HCT116 (cell line): Measurements from ENCODE around the gene MAP3K5. TPM values are rescaled to one million over a fixed set of nuclear protein-coding genes. Genes with fewer than 3 reads are reported as not detected.
A peak's percentile ranks its signal among the peaks of the same experiment; 100 is the strongest.

Experiments used
- ATAC-seq: fragments of 200-7000 bp; cut with Tn5 transposase; 2 replicates; pipeline ENCODE4 v1.9.1; 2020; ENCODE audit warnings: mild to moderate bottlenecking, moderate library complexity
- BruUV-seq: library from RNA; stranded (reverse); fragments of 400-500 nt; replicated peaks from 2 replicates; lab custom pipeline; 2021; lab: Mats Ljungman, UMichigan
- CTCF ChIA-PET: fragments of 300-600 bp; sonication (Branson Sonifier 250); formaldehyde crosslinking; loops from one replicate; lab custom pipeline; 2021; ENCODE audit warnings: antibody characterized with exemption; lab: Charles Lee
- POLR2A ChIA-PET: fragments of 300-600, 350-600 bp; sonication (Branson Sonifier 250); formaldehyde crosslinking; loops from one replicate; lab custom pipeline; 2021; ENCODE audit warnings: antibody characterized with exemption; lab: Charles Lee
- RAD21 ChIA-PET, 2 experiments: fragments of 300-600 bp; sonication (Branson Sonifier 250); formaldehyde crosslinking; loops; one replicate each; lab custom pipeline; 2023; ENCODE audit warnings: low total read pairs in 2 of 2; ENCODE audit not compliant: uncharacterized antibody in 2 of 2, unreplicated experiment in 2 of 2, low non-redundant PET in 1 of 2; lab: Charles Lee
- DNase-seq: peaks from one replicate; pipeline ENCODE4 v3.0.0-alpha.2; 2010; ENCODE audit warnings: low read depth, low spot score
- H2AFZ ChIP-seq: fragments of 200-600 bp; shearing (Covaris generic), sonication (generic); 2 replicates; pipeline ENCODE4 v1.6.1; 2017; ENCODE audit warnings: low read depth, mixed run types, mixed read lengths, antibody characterized with exemption, low read length; ENCODE audit not compliant: poor library complexity, severe bottlenecking
- H3K27ac ChIP-seq: 2 replicates; pipeline ENCODE4 v1.5.1; 2012; ENCODE audit warnings: low read depth, low read length
- H3K27me3 ChIP-seq: fragments of 200-600 bp; sonication (generic); 2 replicates; pipeline ENCODE4 v1.6.1; 2016; ENCODE audit warnings: mixed run types, low read length, mixed read lengths; ENCODE audit not compliant: insufficient read depth
- H3K36me3 ChIP-seq, 2 experiments: fragments of 200-500 bp in 1 of 2; fragments of 200-600 bp in 1 of 2; sonication (Bioruptor generic) in 1 of 2; sonication (generic) in 1 of 2; 2 replicates each; pipeline versions ENCODE4 v1.5.1 to v1.6.1; 2014 to 2016; ENCODE audit warnings: low read length in 2 of 2, inconsistent platforms in 1 of 2, mixed read lengths in 1 of 2, mixed run types in 1 of 2; ENCODE audit not compliant: insufficient read depth in 2 of 2, control insufficient read depth in 1 of 2
- H3K4me1 ChIP-seq, 2 experiments: fragments of 200-600 bp in 1 of 2; sonication (generic) in 1 of 2; 2 replicates each; pipeline versions ENCODE4 v1.5.1 to v1.6.1; 2012 to 2017; ENCODE audit warnings: low read length in 2 of 2, inconsistent platforms in 1 of 2, mild to moderate bottlenecking in 1 of 2, mixed read lengths in 1 of 2, mixed run types in 1 of 2, moderate library complexity in 1 of 2; ENCODE audit not compliant: insufficient read depth in 2 of 2, control insufficient read depth in 1 of 2
- H3K4me2 ChIP-seq: fragments of 200-600 bp; sonication (generic); 2 replicates; pipeline ENCODE4 v1.6.1; 2017; ENCODE audit warnings: mixed run types, low read length, mixed read lengths
- H3K4me3 ChIP-seq, 2 experiments: fragments of 200-600 bp in 1 of 2; sonication (generic) in 1 of 2; replicated peaks in 1 of 2; 2 replicates each; pipeline ENCODE4 v1.5.1; 2011 to 2016; ENCODE audit warnings: low read length in 2 of 2, control low read depth in 1 of 2, low read depth in 1 of 2, mild to moderate bottlenecking in 1 of 2, mixed read lengths in 1 of 2, mixed run types in 1 of 2
- H3K79me2 ChIP-seq: fragments of 200-600 bp; sonication (generic); 2 replicates; pipeline ENCODE4 v1.6.1; 2017; ENCODE audit warnings: mild to moderate bottlenecking, mixed run types, low read length, moderate library complexity, mixed read lengths; ENCODE audit not compliant: insufficient read depth
- H3K9ac ChIP-seq: fragments of 200-600 bp; sonication (generic); 2 replicates; pipeline ENCODE4 v1.6.1; 2016; ENCODE audit warnings: low read length, mixed read lengths
- H3K9me2 ChIP-seq: fragments of 200-600 bp; sonication (generic), shearing (Covaris generic); 2 replicates; pipeline ENCODE4 v1.6.1; 2017; ENCODE audit warnings: mixed run types, mild to moderate bottlenecking, moderate library complexity; ENCODE audit not compliant: insufficient read depth
- H3K9me3 ChIP-seq, 2 experiments: fragments of 200-500 bp in 1 of 2; fragments of 200-600 bp in 1 of 2; sonication (Bioruptor generic) in 1 of 2; sonication (generic) in 1 of 2; 2 replicates each; pipeline ENCODE4 v1.6.1; 2014 to 2017; ENCODE audit warnings: low read length in 2 of 2, mixed read lengths in 2 of 2, inconsistent platforms in 1 of 2, low read depth in 1 of 2, mild to moderate bottlenecking in 1 of 2, mixed run types in 1 of 2, moderate library complexity in 1 of 2; ENCODE audit not compliant: control insufficient read depth in 1 of 2, insufficient read depth in 1 of 2
- H4K20me1 ChIP-seq: fragments of 200-600 bp; sonication (generic), shearing (Covaris generic); 2 replicates; pipeline ENCODE4 v1.6.1; 2017; ENCODE audit warnings: mixed run types, mild to moderate bottlenecking, moderate library complexity; ENCODE audit not compliant: insufficient read depth
- CEBPB ChIP-seq: IDR thresholded peaks from 2 replicates; pipeline ENCODE4 v1.6.1; 2012; ENCODE audit warnings: low read depth
- EGR1 ChIP-seq: IDR thresholded peaks from 2 replicates; pipeline ENCODE4 v1.6.1; 2012; ENCODE audit warnings: low read depth
- ELF1 ChIP-seq: IDR thresholded peaks from 2 replicates; pipeline ENCODE4 v1.6.1; 2012; ENCODE audit warnings: low read depth, borderline replicate concordance
- EZH2 ChIP-seq: fragments of 200-600 bp; sonication (generic); IDR thresholded peaks from 2 replicates; pipeline ENCODE4 v1.6.1; 2017; ENCODE audit warnings: antibody characterized with exemption, mixed run types
- EZH2phosphoT487 ChIP-seq: fragments of 200-600 bp; IDR thresholded peaks from 2 replicates; pipeline ENCODE4 v1.6.1; 2018; ENCODE audit warnings: antibody characterized with exemption, borderline replicate concordance
- FOSL1 ChIP-seq: IDR thresholded peaks from 2 replicates; pipeline ENCODE4 v1.6.1; 2012; ENCODE audit warnings: low read depth
- JUND ChIP-seq: IDR thresholded peaks from 2 replicates; pipeline ENCODE4 v1.6.1; 2012
- POLR2A ChIP-seq: IDR thresholded peaks from 2 replicates; pipeline ENCODE4 v1.7.0; 2011; ENCODE audit warnings: borderline replicate concordance; ENCODE audit not compliant: insufficient read depth, insufficient read length; ENCODE audit errors: extremely low read depth
- SIN3A ChIP-seq: IDR thresholded peaks from 2 replicates; pipeline ENCODE4 v1.6.1; 2012; ENCODE audit warnings: low read depth
- SP1 ChIP-seq: IDR thresholded peaks from 2 replicates; pipeline ENCODE4 v1.6.1; 2012; ENCODE audit warnings: low read depth
- YY1 ChIP-seq: IDR thresholded peaks from 2 replicates; pipeline ENCODE4 v1.6.1; 2011; ENCODE audit warnings: low read length, low read depth, moderate library complexity, mild to moderate bottlenecking; ENCODE audit not compliant: insufficient replicate concordance; ENCODE audit errors: extremely low read depth
- intact Hi-C: fragments of 100-400 bp; cut with micrococcal nuclease; formaldehyde crosslinking; loops from 2 replicates; pipeline ENCODE4 v1.10.0; 2022
- total RNA-seq: library from RNA; stranded (reverse); gene quantifications from one replicate; pipeline ENCODE4 v1.2.1, GENCODE V29; 2021; ENCODE audit not compliant: unreplicated experiment
- TF ChIP-seq, protein P1 (sequence below): IDR thresholded peaks from 2 replicates; pipeline ENCODE4 v1.6.1; 2012
- TF ChIP-seq, protein P2 (sequence below): IDR thresholded peaks from 2 replicates; pipeline ENCODE4 v1.6.1; 2012; ENCODE audit warnings: low read depth
- TF ChIP-seq, protein P3 (sequence below), 3 experiments: fragments of 200-600 bp in 1 of 3; sonication (generic) in 1 of 3; IDR thresholded peaks in 2 of 3; conservative IDR thresholded peaks in 1 of 3; 2 replicates each; pipeline ENCODE4 v1.5.1; 2012 to 2017; ENCODE audit warnings: low read depth in 2 of 3, low read length in 2 of 3, antibody characterized with exemption in 1 of 3, borderline replicate concordance in 1 of 3, control low read depth in 1 of 3, mild to moderate bottlenecking in 1 of 3, mixed read lengths in 1 of 3, mixed run types in 1 of 3, moderate library complexity in 1 of 3; ENCODE audit not compliant: insufficient read depth in 1 of 3

MAP3K5 gene
- total RNA-seq, 1 experiment from 2014 or later = 11.8 TPM

DNA sequence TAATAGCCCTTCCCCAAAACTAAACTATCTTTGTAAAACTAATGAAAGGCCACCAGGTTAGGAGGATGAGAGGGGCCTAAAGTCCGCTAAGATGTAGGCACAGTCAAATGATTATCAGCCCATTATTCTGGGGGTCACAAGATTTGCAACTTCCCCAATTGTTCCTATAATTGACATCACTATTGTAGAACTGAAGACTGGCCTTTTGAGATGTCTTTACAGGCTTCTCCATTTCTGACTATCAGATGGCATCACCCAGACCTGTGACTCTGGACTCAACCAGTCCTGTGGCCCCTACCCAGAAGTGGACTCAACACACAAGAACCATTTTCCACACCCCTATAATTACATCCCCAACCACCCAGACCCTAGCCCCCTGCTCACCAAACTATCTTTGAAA is 180.5 kb downstream of the MAP3K5 start:
- ChIA-PET RAD21 (no interaction called here), POLR2A (no interaction called here), CTCF (interaction anchor here (0.8 to 2.1 kb wide), 3 partner anchors 33 to 211 kb away, joined by 3 to 10 read pairs (median 5); partner anchors contain the start of genes MAP3K5 and PEX7)
- TF ChIP-seq CEBPB (no peak), EZH2phosphoT487 (no peak), JUND (no peak), FOSL1 (no peak), EGR1 (no peak), POLR2A (no peak), SIN3A (no peak), EZH2 (no peak)
- TF ChIP-seq, protein P1, sequence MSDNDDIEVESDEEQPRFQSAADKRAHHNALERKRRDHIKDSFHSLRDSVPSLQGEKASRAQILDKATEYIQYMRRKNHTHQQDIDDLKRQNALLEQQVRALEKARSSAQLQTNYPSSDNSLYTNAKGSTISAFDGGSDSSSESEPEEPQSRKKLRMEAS = no peak
- intact Hi-C loops = no loop called here
- H3K9me3 ChIP-seq = no peaks in the 10 kb centered on the region
- DNase-seq (no peak), ATAC-seq (no peak)
- H3K27ac ChIP-seq = peak overlapping the region; percentile 83
- no TSS peak for BruUV-seq
- no peak overlapping the region for H3K9ac ChIP-seq
- 0 out of 4 replicates have a peak, but pooled peaks cover 0 to 4% of the 10 kb centered on the region in 2 experiments for H3K36me3 ChIP-seq
- no peaks in the 10 kb centered on the region for H3K79me2 ChIP-seq
- no peaks in the 10 kb centered on the region for H3K9me2 ChIP-seq
- H3K4me1 ChIP-seq = peaks cover 54 to 56% of the 10 kb centered on the region in 2 experiments
- H3K4me2 ChIP-seq = peak overlapping the region; percentile 70
- H3K4me3 ChIP-seq = no peak overlapping the region
- H4K20me1 ChIP-seq = no peaks in the 10 kb centered on the region
- H2AFZ ChIP-seq = no peak overlapping the region
- H3K27me3 ChIP-seq = no peaks in the 10 kb centered on the region

DNA sequence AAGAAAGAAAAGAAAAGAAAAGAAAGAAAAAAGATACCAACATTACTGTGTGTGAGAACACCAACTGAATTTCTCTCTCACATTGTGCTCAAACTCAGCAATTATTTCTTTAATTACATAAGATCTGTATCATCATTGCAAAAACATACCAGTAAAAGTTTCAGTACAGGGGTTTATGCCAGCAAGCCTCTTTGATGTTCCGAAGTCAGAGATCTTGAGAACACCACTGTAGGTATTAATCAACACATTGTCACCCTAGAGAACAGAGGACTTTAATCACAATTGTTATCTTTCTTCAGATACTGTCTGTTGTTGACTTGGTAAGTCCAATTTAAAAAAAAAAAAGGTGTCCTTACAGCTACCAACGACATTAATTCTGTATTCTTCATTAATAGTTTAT is 181.1 kb downstream of the MAP3K5 start:
- Histone ChIP-seq H3K9me2 (no peaks in the 10 kb centered on the region), H3K4me2 (peak overlapping the region; percentile 70), H3K36me3 (0 out of 4 replicates have a peak, but pooled peaks cover 0 to 4% of the 10 kb centered on the region in 2 experiments), H2AFZ (no peak overlapping the region), H4K20me1 (no peaks in the 10 kb centered on the region), H3K4me3 (no peak overlapping the region), H3K27ac (peak overlapping the region; percentile 83), H3K4me1 (peaks cover 56 to 62% of the 10 kb centered on the region in 2 experiments), H3K9ac (0 out of 2 replicates have a peak overlapping the region, but pooled peaks have one; percentile 5), H3K27me3 (no peaks in the 10 kb centered on the region), H3K79me2 (no peaks in the 10 kb centered on the region), H3K9me3 (no peaks in the 10 kb centered on the region)
- DNase-seq (peak; percentile 29), ATAC-seq (no peak)
- intact Hi-C loops = no loop called here
- POLR2A ChIA-PET = no interaction called here
- no TSS peak for BruUV-seq
- CTCF ChIA-PET = interaction anchor here (1.3 to 2.1 kb wide), 2 partner anchors 64 to 181 kb away, joined by 3 to 10 read pairs; partner anchors contain the start of gene MAP3K5
- RAD21 ChIA-PET = no interaction called here
- TF ChIP-seq, protein P2, sequence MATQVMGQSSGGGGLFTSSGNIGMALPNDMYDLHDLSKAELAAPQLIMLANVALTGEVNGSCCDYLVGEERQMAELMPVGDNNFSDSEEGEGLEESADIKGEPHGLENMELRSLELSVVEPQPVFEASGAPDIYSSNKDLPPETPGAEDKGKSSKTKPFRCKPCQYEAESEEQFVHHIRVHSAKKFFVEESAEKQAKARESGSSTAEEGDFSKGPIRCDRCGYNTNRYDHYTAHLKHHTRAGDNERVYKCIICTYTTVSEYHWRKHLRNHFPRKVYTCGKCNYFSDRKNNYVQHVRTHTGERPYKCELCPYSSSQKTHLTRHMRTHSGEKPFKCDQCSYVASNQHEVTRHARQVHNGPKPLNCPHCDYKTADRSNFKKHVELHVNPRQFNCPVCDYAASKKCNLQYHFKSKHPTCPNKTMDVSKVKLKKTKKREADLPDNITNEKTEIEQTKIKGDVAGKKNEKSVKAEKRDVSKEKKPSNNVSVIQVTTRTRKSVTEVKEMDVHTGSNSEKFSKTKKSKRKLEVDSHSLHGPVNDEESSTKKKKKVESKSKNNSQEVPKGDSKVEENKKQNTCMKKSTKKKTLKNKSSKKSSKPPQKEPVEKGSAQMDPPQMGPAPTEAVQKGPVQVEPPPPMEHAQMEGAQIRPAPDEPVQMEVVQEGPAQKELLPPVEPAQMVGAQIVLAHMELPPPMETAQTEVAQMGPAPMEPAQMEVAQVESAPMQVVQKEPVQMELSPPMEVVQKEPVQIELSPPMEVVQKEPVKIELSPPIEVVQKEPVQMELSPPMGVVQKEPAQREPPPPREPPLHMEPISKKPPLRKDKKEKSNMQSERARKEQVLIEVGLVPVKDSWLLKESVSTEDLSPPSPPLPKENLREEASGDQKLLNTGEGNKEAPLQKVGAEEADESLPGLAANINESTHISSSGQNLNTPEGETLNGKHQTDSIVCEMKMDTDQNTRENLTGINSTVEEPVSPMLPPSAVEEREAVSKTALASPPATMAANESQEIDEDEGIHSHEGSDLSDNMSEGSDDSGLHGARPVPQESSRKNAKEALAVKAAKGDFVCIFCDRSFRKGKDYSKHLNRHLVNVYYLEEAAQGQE = no peak
- TF ChIP-seq, protein P3, sequence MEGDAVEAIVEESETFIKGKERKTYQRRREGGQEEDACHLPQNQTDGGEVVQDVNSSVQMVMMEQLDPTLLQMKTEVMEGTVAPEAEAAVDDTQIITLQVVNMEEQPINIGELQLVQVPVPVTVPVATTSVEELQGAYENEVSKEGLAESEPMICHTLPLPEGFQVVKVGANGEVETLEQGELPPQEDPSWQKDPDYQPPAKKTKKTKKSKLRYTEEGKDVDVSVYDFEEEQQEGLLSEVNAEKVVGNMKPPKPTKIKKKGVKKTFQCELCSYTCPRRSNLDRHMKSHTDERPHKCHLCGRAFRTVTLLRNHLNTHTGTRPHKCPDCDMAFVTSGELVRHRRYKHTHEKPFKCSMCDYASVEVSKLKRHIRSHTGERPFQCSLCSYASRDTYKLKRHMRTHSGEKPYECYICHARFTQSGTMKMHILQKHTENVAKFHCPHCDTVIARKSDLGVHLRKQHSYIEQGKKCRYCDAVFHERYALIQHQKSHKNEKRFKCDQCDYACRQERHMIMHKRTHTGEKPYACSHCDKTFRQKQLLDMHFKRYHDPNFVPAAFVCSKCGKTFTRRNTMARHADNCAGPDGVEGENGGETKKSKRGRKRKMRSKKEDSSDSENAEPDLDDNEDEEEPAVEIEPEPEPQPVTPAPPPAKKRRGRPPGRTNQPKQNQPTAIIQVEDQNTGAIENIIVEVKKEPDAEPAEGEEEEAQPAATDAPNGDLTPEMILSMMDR (IDR thresholded peaks at IDR 0.05 in 2 of 3, conservative IDR thresholded peaks at IDR 0.05 in 1 of 3; ENCODE audit: borderline replicate concordance in 1 of 3, insufficient read depth in 1 of 3, low read depth in 2 of 3, low read length in 2 of 3) = no peak
- TF ChIP-seq ELF1 (no peak), SIN3A (no peak), JUND (no peak), SP1 (peak; percentile 29; the same call in 1 of the 2 replicates), YY1 (no peak), EZH2 (no peak)
- TF ChIP-seq, protein P1 = no peak
